GM12875 (cell line): Measurements from ENCODE around the gene TMEM127.

Source experiments
- H3K4me3 ChIP-seq: one replicate; pipeline ENCODE4 v1.5.1; 2011; ENCODE audit warnings: low read depth, low read length, control low read depth
- TF ChIP-seq, protein P1 (sequence below): IDR thresholded peaks from 2 replicates; pipeline ENCODE4 v1.5.1; 2011; ENCODE audit warnings: low read depth, mild to moderate bottlenecking, control low read depth, inconsistent platforms, low read length, moderate library complexity, borderline replicate concordance; ENCODE audit not compliant: insufficient read depth

TMEM127 gene

DNA sequence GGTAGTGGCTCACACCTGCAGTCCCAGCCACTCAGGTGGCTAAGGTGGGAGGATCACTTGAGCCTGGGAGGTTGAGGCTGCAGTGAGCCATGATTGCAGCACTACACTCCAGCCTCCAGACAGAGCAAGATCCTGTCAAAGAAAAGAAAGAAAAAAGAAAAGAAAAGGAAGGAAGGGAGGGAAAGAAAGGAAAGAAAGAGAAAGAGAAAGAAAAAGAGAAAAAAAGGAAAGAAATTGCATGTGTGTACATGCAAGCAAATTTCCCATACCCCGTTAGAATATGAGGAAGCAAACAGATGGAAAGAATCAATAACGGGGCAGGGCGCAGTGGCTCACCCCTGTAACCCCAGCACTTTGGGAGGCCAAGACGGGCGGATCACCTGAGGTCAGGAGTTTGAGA lies 17.9 kb downstream of the TMEM127 start:
- no peak overlapping the region for H3K4me3 ChIP-seq
- TF ChIP-seq, protein P1, sequence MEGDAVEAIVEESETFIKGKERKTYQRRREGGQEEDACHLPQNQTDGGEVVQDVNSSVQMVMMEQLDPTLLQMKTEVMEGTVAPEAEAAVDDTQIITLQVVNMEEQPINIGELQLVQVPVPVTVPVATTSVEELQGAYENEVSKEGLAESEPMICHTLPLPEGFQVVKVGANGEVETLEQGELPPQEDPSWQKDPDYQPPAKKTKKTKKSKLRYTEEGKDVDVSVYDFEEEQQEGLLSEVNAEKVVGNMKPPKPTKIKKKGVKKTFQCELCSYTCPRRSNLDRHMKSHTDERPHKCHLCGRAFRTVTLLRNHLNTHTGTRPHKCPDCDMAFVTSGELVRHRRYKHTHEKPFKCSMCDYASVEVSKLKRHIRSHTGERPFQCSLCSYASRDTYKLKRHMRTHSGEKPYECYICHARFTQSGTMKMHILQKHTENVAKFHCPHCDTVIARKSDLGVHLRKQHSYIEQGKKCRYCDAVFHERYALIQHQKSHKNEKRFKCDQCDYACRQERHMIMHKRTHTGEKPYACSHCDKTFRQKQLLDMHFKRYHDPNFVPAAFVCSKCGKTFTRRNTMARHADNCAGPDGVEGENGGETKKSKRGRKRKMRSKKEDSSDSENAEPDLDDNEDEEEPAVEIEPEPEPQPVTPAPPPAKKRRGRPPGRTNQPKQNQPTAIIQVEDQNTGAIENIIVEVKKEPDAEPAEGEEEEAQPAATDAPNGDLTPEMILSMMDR = no peak

GRCh38 chr2:96247009-96247408 lies 18.8 kb downstream of the TMEM127 start:
- no peak overlapping the region for H3K4me3 ChIP-seq
- TF ChIP-seq, protein P1 = no peak

GRCh38 chr2:96245609-96246390 lies 20.0 kb downstream of the TMEM127 start:
- H3K4me3 ChIP-seq = no peak overlapping the region

DNA sequence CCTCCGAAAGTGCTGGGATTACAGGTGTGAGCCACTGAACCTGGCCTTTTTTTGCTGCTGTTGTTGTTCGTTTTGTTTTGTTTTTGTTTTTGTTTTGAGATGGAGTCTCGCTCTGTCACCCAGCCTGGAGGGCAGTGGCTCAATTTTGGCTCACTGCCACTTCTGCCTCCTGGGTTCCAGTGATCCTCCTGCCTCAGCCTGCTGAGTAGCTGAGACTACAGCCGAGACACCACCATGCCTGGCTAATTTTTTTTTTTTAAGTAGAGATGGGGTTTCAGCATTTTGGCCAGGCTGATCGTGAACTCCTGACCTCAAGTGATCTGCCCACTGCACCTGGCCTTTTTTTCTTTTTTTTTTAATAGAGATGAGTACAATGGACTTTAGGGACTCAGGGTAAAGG lies 22.0 kb downstream of the TMEM127 start:
- TF ChIP-seq, protein P1 = no peak
- no peak overlapping the region for H3K4me3 ChIP-seq

More at GRCh38 chr2:96245609-96246390, 20.0 kb downstream of the TMEM127 start:
- TF ChIP-seq, protein P1 = no peak

GRCh38 chr2:96241900-96242611 lies 23.7 kb downstream of the TMEM127 start:
- H3K4me3 ChIP-seq = peak overlapping the region; percentile 11
- TF ChIP-seq, protein P1 = no peak

DNA sequence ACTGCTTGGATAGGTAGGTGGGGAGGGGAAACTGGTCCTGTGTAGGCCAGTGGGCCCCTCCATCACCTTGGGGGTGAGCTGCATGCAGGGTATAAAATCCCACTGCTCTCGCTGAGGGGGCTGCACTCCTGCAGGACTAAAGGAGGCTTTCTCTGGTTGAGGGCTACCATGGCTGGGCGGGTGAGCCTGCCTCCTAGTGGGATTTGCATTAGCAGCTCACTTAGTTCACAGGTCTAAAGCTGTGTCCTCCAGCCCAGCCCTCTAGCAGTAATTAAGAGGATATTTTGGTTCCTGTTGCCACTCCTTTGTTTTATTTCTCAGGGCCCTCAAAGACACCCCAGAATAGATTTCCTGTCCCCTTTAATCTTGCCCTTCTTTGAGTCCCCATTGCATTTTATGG lies 24.6 kb downstream of the TMEM127 start:
- H3K4me3 ChIP-seq = no peak overlapping the region
- TF ChIP-seq, protein P1 = 0 out of 2 replicates have a peak, but pooled peaks have one; percentile 19
